Activated B cell treated with CpG ODN at 0.5 μM for 24 hours (primary cell): ENCODE results near the gene GALNTL6. TPM values are rescaled to one million over a fixed set of nuclear protein-coding genes. Genes with fewer than 3 reads are reported as not detected.

Experiments used
- ATAC-seq: fragments of 200-7000 bp; cut with Tn5 transposase; one replicate; pipeline ENCODE4 v1.10.0; 2021; ENCODE audit warnings: low read depth, mild to moderate bottlenecking, moderate library complexity
- CTCF ChIA-PET: fragments of 350-600 bp; sonication (Branson Sonifier 250); formaldehyde crosslinking; loops from one replicate; lab custom pipeline; 2021; ENCODE audit warnings: antibody characterized with exemption; lab: Charles Lee
- POLR2A ChIA-PET: fragments of 350-600 bp; sonication (Branson Sonifier 250); formaldehyde crosslinking; loops from one replicate; lab custom pipeline; 2021; ENCODE audit warnings: antibody characterized with exemption; lab: Charles Lee
- DNase-seq: peaks from one replicate; pipeline ENCODE4 v3.0.0; 2022
- H3K27ac Mint-ChIP-seq: one replicate; pipeline ENCODE4 v1.8.0; 2020; ENCODE audit warnings: mixed read lengths
- H3K27me3 Mint-ChIP-seq: one replicate; pipeline ENCODE4 v1.8.0; 2021; ENCODE audit warnings: mixed read lengths
- H3K36me3 Mint-ChIP-seq: one replicate; pipeline ENCODE4 v1.8.0; 2021; ENCODE audit warnings: low read depth, mixed read lengths
- H3K4me1 Mint-ChIP-seq: one replicate; pipeline ENCODE4 v1.8.0; 2021; ENCODE audit warnings: mixed read lengths
- H3K4me3 Mint-ChIP-seq: one replicate; pipeline ENCODE4 v1.8.0; 2020; ENCODE audit warnings: mild to moderate bottlenecking, mixed read lengths
- H3K9me3 Mint-ChIP-seq: one replicate; pipeline ENCODE4 v1.8.0; 2020; ENCODE audit warnings: mixed read lengths
- intact Hi-C: fragments of 100-400 bp; cut with micrococcal nuclease; formaldehyde crosslinking; loops from one replicate; pipeline ENCODE4 v1.15.1; 2024
- total RNA-seq: library from RNA; stranded (reverse); gene quantifications from 2 replicates; pipeline ENCODE4 v1.2.3, GENCODE V29; 2022
- TF ChIP-seq, protein P1 (sequence below): fragments of 200-600 bp; IDR thresholded peaks from one replicate; pipeline ENCODE4 v1.8.0; 2022; ENCODE audit warnings: antibody characterized with exemption, mild to moderate bottlenecking

Gene GALNTL6
- total RNA-seq, 1 donor from 2014 or later, result 0.20 TPM

DNA sequence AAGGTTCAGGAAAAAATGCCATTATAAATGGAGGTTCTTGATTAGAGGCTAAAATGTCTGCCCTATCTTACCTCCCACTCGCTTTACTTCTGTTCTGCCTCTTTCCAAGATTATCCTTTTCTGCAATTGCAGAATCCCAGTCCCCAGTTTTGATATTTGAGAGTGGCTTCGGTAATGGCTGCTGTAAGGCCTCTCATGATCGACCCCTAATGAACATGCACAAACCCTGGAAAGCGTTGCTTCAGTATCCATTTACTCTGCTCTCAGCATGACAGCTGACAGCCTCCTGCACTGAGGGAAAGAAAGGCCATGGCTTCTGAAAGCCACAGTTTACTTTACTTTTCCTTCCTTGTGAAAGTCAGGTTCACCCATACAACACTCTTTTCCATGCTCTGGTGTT lies 1030.0 kb downstream of the GALNTL6 start:
- CTCF ChIA-PET, result no interaction called here
- no peak overlapping the region for H3K27ac Mint-ChIP-seq
- H3K9me3 Mint-ChIP-seq, result no peaks in the 10 kb centered on the region
- intact Hi-C loops, result no loop called here
- no peak for ATAC-seq
- no peaks in the 10 kb centered on the region for H3K4me1 Mint-ChIP-seq
- DNase-seq, result no peak
- no peak overlapping the region for H3K4me3 Mint-ChIP-seq
- POLR2A ChIA-PET, result no interaction called here
- peaks cover under 1% of the 10 kb centered on the region for H3K27me3 Mint-ChIP-seq
- TF ChIP-seq, protein P1, sequence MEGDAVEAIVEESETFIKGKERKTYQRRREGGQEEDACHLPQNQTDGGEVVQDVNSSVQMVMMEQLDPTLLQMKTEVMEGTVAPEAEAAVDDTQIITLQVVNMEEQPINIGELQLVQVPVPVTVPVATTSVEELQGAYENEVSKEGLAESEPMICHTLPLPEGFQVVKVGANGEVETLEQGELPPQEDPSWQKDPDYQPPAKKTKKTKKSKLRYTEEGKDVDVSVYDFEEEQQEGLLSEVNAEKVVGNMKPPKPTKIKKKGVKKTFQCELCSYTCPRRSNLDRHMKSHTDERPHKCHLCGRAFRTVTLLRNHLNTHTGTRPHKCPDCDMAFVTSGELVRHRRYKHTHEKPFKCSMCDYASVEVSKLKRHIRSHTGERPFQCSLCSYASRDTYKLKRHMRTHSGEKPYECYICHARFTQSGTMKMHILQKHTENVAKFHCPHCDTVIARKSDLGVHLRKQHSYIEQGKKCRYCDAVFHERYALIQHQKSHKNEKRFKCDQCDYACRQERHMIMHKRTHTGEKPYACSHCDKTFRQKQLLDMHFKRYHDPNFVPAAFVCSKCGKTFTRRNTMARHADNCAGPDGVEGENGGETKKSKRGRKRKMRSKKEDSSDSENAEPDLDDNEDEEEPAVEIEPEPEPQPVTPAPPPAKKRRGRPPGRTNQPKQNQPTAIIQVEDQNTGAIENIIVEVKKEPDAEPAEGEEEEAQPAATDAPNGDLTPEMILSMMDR, result no peak
- H3K36me3 Mint-ChIP-seq, result no peaks in the 10 kb centered on the region

GRCh38 chr4:172844556-172844955 lies 1031.4 kb downstream of the GALNTL6 start:
- Mint-ChIP-seq H3K27ac (no peak overlapping the region), H3K4me3 (no peak overlapping the region), H3K9me3 (no peaks in the 10 kb centered on the region), H3K36me3 (no peaks in the 10 kb centered on the region), H3K4me1 (no peaks in the 10 kb centered on the region), H3K27me3 (no peaks in the 10 kb centered on the region)
- ATAC-seq, result no peak
- DNase-seq, result no peak
- TF ChIP-seq, protein P1, result no peak
- POLR2A ChIA-PET, result no interaction called here
- intact Hi-C loops, result no loop called here
- CTCF ChIA-PET, result no interaction called here

GRCh38 chr4:172845281-172845680 lies 1032.1 kb downstream of the GALNTL6 start:
- Mint-ChIP-seq H3K36me3 (no peaks in the 10 kb centered on the region), H3K4me3 (no peak overlapping the region), H3K27me3 (no peaks in the 10 kb centered on the region), H3K27ac (no peak overlapping the region), H3K4me1 (no peaks in the 10 kb centered on the region), H3K9me3 (no peaks in the 10 kb centered on the region)
- TF ChIP-seq, protein P1, result no peak
- no peak for ATAC-seq
- intact Hi-C loops, result no loop called here
- DNase-seq, result no peak
- ChIA-PET CTCF (no interaction called here), POLR2A (no interaction called here)

DNA sequence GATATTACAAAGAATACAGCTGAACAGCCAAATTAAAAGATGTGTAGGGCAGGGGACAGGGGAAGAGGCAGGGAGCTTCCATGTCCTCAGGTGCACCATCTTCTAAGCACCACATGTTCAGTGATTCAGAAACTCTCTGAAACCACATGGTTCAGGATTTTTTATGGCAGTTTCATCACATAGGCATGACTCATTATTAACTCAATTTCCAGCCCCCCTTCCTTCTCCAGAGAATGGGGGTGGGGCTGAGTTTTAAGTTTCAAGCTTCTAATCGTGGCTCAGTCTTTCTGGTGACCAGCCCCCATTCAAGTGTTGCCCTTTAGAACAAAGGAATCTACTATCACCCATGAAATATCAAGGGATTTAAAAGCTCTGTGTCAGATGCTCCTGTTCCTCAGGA lies 1037.6 kb downstream of the GALNTL6 start:
- Mint-ChIP-seq H3K27me3 (no peaks in the 10 kb centered on the region), H3K36me3 (no peaks in the 10 kb centered on the region), H3K4me3 (no peak overlapping the region), H3K4me1 (no peaks in the 10 kb centered on the region), H3K27ac (no peak overlapping the region), H3K9me3 (no peaks in the 10 kb centered on the region)
- ATAC-seq (no peak), DNase-seq (no peak)
- intact Hi-C loops, result no loop called here
- TF ChIP-seq, protein P1, result no peak
- POLR2A ChIA-PET, result no interaction called here
- CTCF ChIA-PET, result no interaction called here

- POLR2A ChIA-PET, result no interaction called here
- no peak for DNase-seq
- Mint-ChIP-seq H3K36me3 (no peaks in the 10 kb centered on the region), H3K4me3 (no peak overlapping the region), H3K27ac (no peak overlapping the region), H3K27me3 (no peaks in the 10 kb centered on the region), H3K9me3 (no peaks in the 10 kb centered on the region), H3K4me1 (no peaks in the 10 kb centered on the region)
- TF ChIP-seq, protein P1, result no peak
- CTCF ChIA-PET, result no interaction called here
- no peak for ATAC-seq
- intact Hi-C loops, result no loop called here
Observed at GRCh38 chr4:172851534-172851933, 1038.3 kb downstream of the GALNTL6 start.
